Stimulated activated naive CD8-positive, alpha-beta T cell treated with anti-CD3 and anti-CD28 coated beads, Interleukin-15, amount 100 ng/mL, for 72 hours (primary cell): ENCODE data around the gene RMDN3.

Source experiments
- ATAC-seq: fragments of 150-1000 bp; cut with Tn5 transposase; 2 replicates; pipeline ENCODE4 v1.10.0; 2021; ENCODE audit warnings: mild to moderate bottlenecking, moderate library complexity
- DNase-seq, 2 donors: peaks; one replicate each; pipeline ENCODE4 v3.0.0; 2021 to 2022
- H3K27ac Mint-ChIP-seq, 2 donors: one replicate each; pipeline ENCODE4 v1.8.0; 2022; ENCODE audit warnings: mild to moderate bottlenecking in 2 of 2, mixed read lengths in 2 of 2, moderate library complexity in 2 of 2
- H3K27me3 Mint-ChIP-seq: one replicate; pipeline ENCODE4 v1.8.0; 2022; ENCODE audit warnings: mixed read lengths
- H3K4me1 Mint-ChIP-seq: one replicate; pipeline ENCODE4 v1.8.0; 2022; ENCODE audit warnings: mild to moderate bottlenecking, mixed read lengths
- H3K4me3 Mint-ChIP-seq, 2 donors: one replicate each; pipeline ENCODE4 v1.8.0; 2022; ENCODE audit warnings: mild to moderate bottlenecking in 2 of 2, mixed read lengths in 2 of 2, moderate library complexity in 1 of 2
- H3K9me3 Mint-ChIP-seq, 2 donors: one replicate each; pipeline ENCODE4 v1.8.0; 2022; ENCODE audit warnings: mixed read lengths in 2 of 2

The RMDN3 gene

GRCh38 chr15:40754883-40755811 lies at the start of gene RMDN3:
TSS of gene RMDN3 (minus strand) at chr15:40755254. CDS start at chr15:40754783, 471 bp downstream.
- Mint-ChIP-seq H3K4me1 (peaks cover 45% of the 10 kb centered on the region), H3K27ac (peak within 1 kb of the TSS; percentile 99 to 100), H3K9me3 (no peaks in the 10 kb centered on the region), H3K27me3 (no peaks in the 10 kb centered on the region), H3K4me3 (peak within 1 kb of the TSS; percentile 98 to 100)
- peak; percentile 94 to 95 for DNase-seq
- ATAC-seq = peak; percentile 90

- no peak for ATAC-seq
These were observed 48.6 kb upstream of the RMDN3 start for GRCh38 chr15:40803688-40804087.

GRCh38 chr15:40803076-40803475 lies 48.0 kb upstream of the RMDN3 start:
- Mint-ChIP-seq H3K4me1 (peaks cover 31% of the 10 kb centered on the region), H3K9me3 (no peaks in the 10 kb centered on the region), H3K27ac (no peak overlapping the region), H3K4me3 (no peak overlapping the region), H3K27me3 (no peaks in the 10 kb centered on the region)
- ATAC-seq (no peak), DNase-seq (no peak)

More at GRCh38 chr15:40803688-40804087, 48.6 kb upstream of the RMDN3 start:
- no peaks in the 10 kb centered on the region for H3K9me3 Mint-ChIP-seq
- H3K27me3 Mint-ChIP-seq = no peaks in the 10 kb centered on the region
- no peak overlapping the region for H3K4me3 Mint-ChIP-seq
- peaks cover 31% of the 10 kb centered on the region for H3K4me1 Mint-ChIP-seq
- H3K27ac Mint-ChIP-seq = no peak overlapping the region
- DNase-seq = no peak

GRCh38 chr15:40799523-40799922 lies 44.5 kb upstream of the RMDN3 start:
- Mint-ChIP-seq H3K27me3 (no peaks in the 10 kb centered on the region), H3K9me3 (no peaks in the 10 kb centered on the region), H3K4me1 (peaks cover 27% of the 10 kb centered on the region), H3K4me3 (no peak overlapping the region), H3K27ac (no peak overlapping the region)
- ATAC-seq (no peak), DNase-seq (no peak)

GRCh38 chr15:40796512-40796911 lies 41.5 kb upstream of the RMDN3 start:
- no peaks in the 10 kb centered on the region for H3K9me3 Mint-ChIP-seq
- no peak overlapping the region for H3K27ac Mint-ChIP-seq
- H3K27me3 Mint-ChIP-seq = no peaks in the 10 kb centered on the region
- no peak for DNase-seq
- peaks cover 29% of the 10 kb centered on the region for H3K4me1 Mint-ChIP-seq
- no peak for ATAC-seq
- no peak overlapping the region for H3K4me3 Mint-ChIP-seq

GRCh38 chr15:40796041-40796440 lies 41.0 kb upstream of the RMDN3 start:
- H3K4me3 Mint-ChIP-seq = no peak overlapping the region
- no peaks in the 10 kb centered on the region for H3K9me3 Mint-ChIP-seq
- H3K27ac Mint-ChIP-seq = no peak overlapping the region
- DNase-seq (no peak), ATAC-seq (no peak)
- no peaks in the 10 kb centered on the region for H3K27me3 Mint-ChIP-seq
- H3K4me1 Mint-ChIP-seq = peaks cover 24% of the 10 kb centered on the region

GRCh38 chr15:40793216-40793989 lies 38.3 kb upstream of the RMDN3 start:
- no peak overlapping the region for H3K27ac Mint-ChIP-seq
- peak; percentile 37 for ATAC-seq

GRCh38 chr15:40792394-40792793 lies 37.3 kb upstream of the RMDN3 start:
- H3K4me3 Mint-ChIP-seq = no peak overlapping the region
- ATAC-seq (no peak), DNase-seq (no peak)

More at GRCh38 chr15:40793216-40793989, 38.3 kb upstream of the RMDN3 start:
- Mint-ChIP-seq H3K27me3 (no peaks in the 10 kb centered on the region), H3K4me1 (peaks cover 28% of the 10 kb centered on the region), H3K4me3 (no peak overlapping the region), H3K9me3 (no peaks in the 10 kb centered on the region)
- DNase-seq = no peak

GRCh38 chr15:40790718-40791117 lies 35.7 kb upstream of the RMDN3 start:
- no peak overlapping the region for H3K4me3 Mint-ChIP-seq
- no peaks in the 10 kb centered on the region for H3K27me3 Mint-ChIP-seq
- ATAC-seq (no peak), DNase-seq (no peak)
- peaks cover 45% of the 10 kb centered on the region for H3K4me1 Mint-ChIP-seq
- no peak overlapping the region for H3K27ac Mint-ChIP-seq
- no peaks in the 10 kb centered on the region for H3K9me3 Mint-ChIP-seq

More at GRCh38 chr15:40792394-40792793, 37.3 kb upstream of the RMDN3 start:
- Mint-ChIP-seq H3K27me3 (no peaks in the 10 kb centered on the region), H3K9me3 (no peaks in the 10 kb centered on the region), H3K27ac (no peak overlapping the region), H3K4me1 (peaks cover 30% of the 10 kb centered on the region)

- H3K4me3 Mint-ChIP-seq = no peak overlapping the region
These were observed 34.9 kb upstream of the RMDN3 start for GRCh38 chr15:40789999-40790398.

GRCh38 chr15:40789119-40789518 lies 34.1 kb upstream of the RMDN3 start:
- Mint-ChIP-seq H3K27me3 (no peaks in the 10 kb centered on the region), H3K9me3 (no peaks in the 10 kb centered on the region), H3K4me1 (peaks cover 45% of the 10 kb centered on the region), H3K27ac (peak overlapping the region; percentile 0 to 43), H3K4me3 (no peak overlapping the region)
- ATAC-seq = no peak
- no peak for DNase-seq

More at GRCh38 chr15:40789999-40790398, 34.9 kb upstream of the RMDN3 start:
- Mint-ChIP-seq H3K27me3 (no peaks in the 10 kb centered on the region), H3K27ac (no peak overlapping the region), H3K9me3 (no peaks in the 10 kb centered on the region), H3K4me1 (peaks cover 45% of the 10 kb centered on the region)
- no peak for ATAC-seq
- DNase-seq = no peak

GRCh38 chr15:40787991-40788390 lies 32.9 kb upstream of the RMDN3 start:
- Mint-ChIP-seq H3K9me3 (no peaks in the 10 kb centered on the region), H3K4me1 (peaks cover 42% of the 10 kb centered on the region), H3K27ac (peak overlapping the region in 1 of 2 donors; percentile 67), H3K27me3 (no peaks in the 10 kb centered on the region), H3K4me3 (peak overlapping the region in 1 of 2 donors; percentile 10)
- peak; percentile 41 for ATAC-seq
- no peak for DNase-seq

- H3K4me3 Mint-ChIP-seq = peak overlapping the region; percentile 10 to 42
- peak; percentile 95 for ATAC-seq
- H3K9me3 Mint-ChIP-seq = no peaks in the 10 kb centered on the region
- peak; percentile 34 to 74 for DNase-seq
- no peak overlapping the region for H3K27ac Mint-ChIP-seq
- H3K27me3 Mint-ChIP-seq = no peaks in the 10 kb centered on the region
- peaks cover 48% of the 10 kb centered on the region for H3K4me1 Mint-ChIP-seq
These were observed 32.3 kb upstream of the RMDN3 start for GRCh38 chr15:40787344-40787841.

- Mint-ChIP-seq H3K4me3 (no peak overlapping the region), H3K9me3 (no peaks in the 10 kb centered on the region), H3K27me3 (no peaks in the 10 kb centered on the region), H3K27ac (no peak overlapping the region), H3K4me1 (peaks cover 44% of the 10 kb centered on the region)
- ATAC-seq (no peak), DNase-seq (no peak)
These were observed 30.8 kb upstream of the RMDN3 start for GRCh38 chr15:40785814-40786213.

- no peak overlapping the region for H3K27ac Mint-ChIP-seq
- no peaks in the 10 kb centered on the region for H3K27me3 Mint-ChIP-seq
- ATAC-seq = no peak
- no peak overlapping the region for H3K4me3 Mint-ChIP-seq
- peaks cover 44% of the 10 kb centered on the region for H3K4me1 Mint-ChIP-seq
- DNase-seq = no peak
- H3K9me3 Mint-ChIP-seq = no peaks in the 10 kb centered on the region
These were observed 30.1 kb upstream of the RMDN3 start for GRCh38 chr15:40785164-40785563.
